CD4-positive, alpha-beta T cell treated with Interferon gamma for 1 hour (primary cell): ENCODE results near the gene P2RY10.
"Not testable (repeated sequence)": the region's sequence is repeated elsewhere in the genome, so short reads cannot be mapped to it uniquely, and the experiment has no call there.

Experiments
- DNase-seq: peaks from one replicate; pipeline ENCODE4 v3.0.0-alpha.2; 2020

P2RY10 gene

GRCh38 chrX:78945186-78945912 lies at the start of gene P2RY10:
Gene P2RY10 (plus strand): TSS chrX:78945391. CDS start chrX:78960521, 15,130 bp downstream.
- peak; percentile 55 for DNase-seq

- DNase-seq = no peak
Measured at GRCh38 chrX:78922754-78923153, 22.4 kb upstream of the P2RY10 start.

GRCh38 chrX:78923198-78924015 lies 21.8 kb upstream of the P2RY10 start:
- no peak for DNase-seq

- DNase-seq = no peak
Measured at GRCh38 chrX:78931814-78932213, 13.4 kb upstream of the P2RY10 start.

GRCh38 chrX:78934866-78935265 lies 10.3 kb upstream of the P2RY10 start:
- DNase-seq = no peak

- DNase-seq = no peak
Measured at GRCh38 chrX:78944351-78944750, 840 bp upstream of the P2RY10 start.

- no peak for DNase-seq
Measured at GRCh38 chrX:78946178-78946931, 1.2 kb downstream of the P2RY10 start.

- DNase-seq = no peak
Measured at GRCh38 chrX:78950009-78950835, 5.0 kb downstream of the P2RY10 start.

GRCh38 chrX:78957049-78957767 lies 12.0 kb downstream of the P2RY10 start:
- no peak for DNase-seq

GRCh38 chrX:78957768-78958130 lies 12.6 kb downstream of the P2RY10 start:
- DNase-seq = no peak

- no peak for DNase-seq
Measured at GRCh38 chrX:78958419-78959116, 13.4 kb downstream of the P2RY10 start.

GRCh38 chrX:78960888-78961287 lies 15.7 kb downstream of the P2RY10 start:
- no peak for DNase-seq

GRCh38 chrX:78964598-78964997 lies 19.4 kb downstream of the P2RY10 start:
- DNase-seq = no peak

GRCh38 chrX:78979789-78980464 lies 34.7 kb downstream of the P2RY10 start:
- DNase-seq = no peak

- DNase-seq = no peak
Measured at GRCh38 chrX:78989349-78989748, 44.2 kb downstream of the P2RY10 start.

GRCh38 chrX:78997870-78998558 lies 52.8 kb downstream of the P2RY10 start:
- peak; percentile 1 for DNase-seq

- DNase-seq = not testable (repeated sequence)
Measured at GRCh38 chrX:79007540-79007939, 62.3 kb downstream of the P2RY10 start.
